ENCODE results near the gene ROBO1. TPM values are rescaled to one million over a fixed set of nuclear protein-coding genes. Genes with fewer than 3 reads are reported as not detected.

The ROBO1 gene
- total and polyA plus RNA-seq, 2 donors (not counting 3 experiments of a cell fraction or from before 2014, with no cell fraction given) = 5.9 to 14.2 TPM

- Histone ChIP-seq H2AFZ (ENCODE audit: low read depth, low read length) (no peak overlapping the region), H3K36me3 (ENCODE audit: control insufficient read depth in 2 of 2, extremely low read depth in 1 of 2, insufficient read depth in 2 of 2, low read length in 2 of 2) (no peaks in the 10 kb centered on the region), H3K9me1 (replicated peaks; ENCODE audit: control insufficient read depth, extremely low read depth, insufficient read depth, low read length) (no peaks in the 10 kb centered on the region), H3K4me3 (replicated peaks in 1 of 3; ENCODE audit: insufficient read depth in 1 of 3, low read depth in 1 of 3, low read length in 3 of 3) (no peak overlapping the region), H3K79me2 (ENCODE audit: control insufficient read depth, insufficient read depth, low read length) (no peaks in the 10 kb centered on the region), H3K27me3 (ENCODE audit: control insufficient read depth in 2 of 2, insufficient read depth in 2 of 2, low read length in 2 of 2) (no peaks in the 10 kb centered on the region), H3K9ac (replicated peaks; ENCODE audit: extremely low read depth, insufficient read depth, low read length) (no peak overlapping the region), H3K9me3 (replicated peaks; ENCODE audit: control insufficient read depth, insufficient read depth, low read length) (no peaks in the 10 kb centered on the region), H4K20me1 (replicated peaks; ENCODE audit: control insufficient read depth, extremely low read depth, insufficient read depth, low read length) (no peaks in the 10 kb centered on the region), H3K4me2 (ENCODE audit: insufficient read depth, low read length) (no peak overlapping the region), H3K4me1 (ENCODE audit: control insufficient read depth, extremely low read depth, insufficient read depth, low read length) (no peaks in the 10 kb centered on the region), H3K27ac (ENCODE audit: insufficient read depth, low read depth, low read length) (no peak overlapping the region)
- BruUV-seq (replicated peaks) = no TSS peak
- ChIA-PET POLR2A (no interaction called here), CTCF (interaction anchor here (0.6 to 1.6 kb wide), 2 partner anchors 44 to 397 kb away, joined by 3 to 4 read pairs; no protein-coding TSS in a partner anchor)
- DNase-seq (ENCODE audit: low read depth, low spot score) = no peak
- FAIRE-seq = no peak
- intact Hi-C loops (cut with micrococcal nuclease) (no loop called here), dilution Hi-C loops (cut with MboI; ENCODE audit: extremely low pct_ligation_motif_present, low sequenced_read_pairs) (no loop called here)
- TF ChIP-seq POLR2AphosphoS5 (IDR thresholded peaks at IDR 0.05; ENCODE audit: insufficient read depth, low read depth, low read length) = no peak
- no peak for TF ChIP-seq POLR2A (IDR thresholded peaks at IDR 0.05; ENCODE audit: low read depth, low read length)
- TF ChIP-seq JUN (IDR thresholded peaks at IDR 0.05; ENCODE audit: borderline replicate concordance, insufficient read depth, insufficient read length, low read depth) = no peak
- TF ChIP-seq MYC (IDR thresholded peaks at IDR 0.05; ENCODE audit: low read depth, low read length) = no peak
- TF ChIP-seq GATA2 (IDR thresholded peaks at IDR 0.05; ENCODE audit: insufficient read depth, insufficient read length, low read depth, low read length) = no peak
Observed at GRCh38 chr3:78689378-78689777, 1078.4 kb downstream of the ROBO1 start.

GRCh38 chr3:78687520-78687919, 1080.3 kb downstream of the ROBO1 start:
- no peak for TF ChIP-seq JUN (IDR thresholded peaks at IDR 0.05; ENCODE audit: borderline replicate concordance, insufficient read depth, insufficient read length, low read depth)
- TF ChIP-seq POLR2A (IDR thresholded peaks at IDR 0.05; ENCODE audit: low read depth, low read length) = no peak
- Histone ChIP-seq H3K4me2 (ENCODE audit: insufficient read depth, low read length) (no peak overlapping the region), H3K4me3 (replicated peaks in 1 of 3; ENCODE audit: insufficient read depth in 1 of 3, low read depth in 1 of 3, low read length in 3 of 3) (no peak overlapping the region), H4K20me1 (replicated peaks; ENCODE audit: control insufficient read depth, extremely low read depth, insufficient read depth, low read length) (no peaks in the 10 kb centered on the region), H3K9ac (replicated peaks; ENCODE audit: extremely low read depth, insufficient read depth, low read length) (no peak overlapping the region), H2AFZ (ENCODE audit: low read depth, low read length) (no peak overlapping the region), H3K9me3 (replicated peaks; ENCODE audit: control insufficient read depth, insufficient read depth, low read length) (no peaks in the 10 kb centered on the region), H3K36me3 (ENCODE audit: control insufficient read depth in 2 of 2, extremely low read depth in 1 of 2, insufficient read depth in 2 of 2, low read length in 2 of 2) (no peaks in the 10 kb centered on the region), H3K27me3 (ENCODE audit: control insufficient read depth in 2 of 2, insufficient read depth in 2 of 2, low read length in 2 of 2) (no peaks in the 10 kb centered on the region), H3K27ac (ENCODE audit: insufficient read depth, low read depth, low read length) (no peak overlapping the region), H3K9me1 (replicated peaks; ENCODE audit: control insufficient read depth, extremely low read depth, insufficient read depth, low read length) (no peaks in the 10 kb centered on the region), H3K79me2 (ENCODE audit: control insufficient read depth, insufficient read depth, low read length) (no peaks in the 10 kb centered on the region), H3K4me1 (ENCODE audit: control insufficient read depth, extremely low read depth, insufficient read depth, low read length) (no peaks in the 10 kb centered on the region)
- dilution Hi-C loops (cut with MboI; ENCODE audit: extremely low pct_ligation_motif_present, low sequenced_read_pairs) = no loop called here
- no TSS peak for BruUV-seq (replicated peaks)
- ChIA-PET CTCF (interaction anchor here (1.0 kb wide), 1 partner anchor 12 kb away, joined by 4 read pairs; no protein-coding TSS in a partner anchor), POLR2A (no interaction called here)
- intact Hi-C loops (cut with micrococcal nuclease) = no loop called here
- no peak for FAIRE-seq
- DNase-seq (ENCODE audit: low read depth, low spot score) = no peak

Data from endothelial cell of umbilical vein (primary cell).